HEK293 (cell line): Measurements from ENCODE around the gene PTPRCAP.

ENCODE experiments used
- BCL11A ChIP-seq: fragments of 450-650 bp; formaldehyde crosslinking; IDR thresholded peaks from 2 replicates; pipeline ENCODE4 v1.5.1; 2016; ENCODE audit warnings: low read depth, missing biosample characterization, missing genetic modification characterization
- BCL6B ChIP-seq: fragments of 450-650 bp; formaldehyde crosslinking; IDR thresholded peaks from 2 replicates; pipeline ENCODE4 v1.5.1; 2017; ENCODE audit warnings: missing biosample characterization, missing genetic modification characterization
- FEZF1 ChIP-seq: fragments of 450-650 bp; formaldehyde crosslinking; IDR thresholded peaks from 2 replicates; pipeline ENCODE4 v1.5.1; 2016; ENCODE audit warnings: missing biosample characterization, missing genetic modification characterization
- GFI1B ChIP-seq: fragments of 450-650 bp; formaldehyde crosslinking; IDR thresholded peaks from 2 replicates; pipeline ENCODE4 v1.5.1; 2016; ENCODE audit warnings: missing biosample characterization, missing genetic modification characterization
- GLI4 ChIP-seq: fragments of 450-650 bp; formaldehyde crosslinking; IDR thresholded peaks from 2 replicates; pipeline ENCODE4 v1.5.1; 2016; ENCODE audit warnings: missing biosample characterization, missing genetic modification characterization
- GLIS2 ChIP-seq: fragments of 450-650 bp; formaldehyde crosslinking; IDR thresholded peaks from 2 replicates; pipeline ENCODE4 v1.5.1; 2016; ENCODE audit warnings: missing biosample characterization, missing genetic modification characterization
- KLF1 ChIP-seq: fragments of 450-650 bp; formaldehyde crosslinking; IDR thresholded peaks from 2 replicates; pipeline ENCODE4 v1.5.1; 2016; ENCODE audit warnings: missing biosample characterization, missing genetic modification characterization
- SCRT1 ChIP-seq: fragments of 450-650 bp; formaldehyde crosslinking; IDR thresholded peaks from 2 replicates; pipeline ENCODE4 v1.5.1; 2016; ENCODE audit warnings: missing biosample characterization, missing genetic modification characterization, borderline replicate concordance
- TCF7L2 ChIP-seq: IDR thresholded peaks from 2 replicates; pipeline ENCODE4 v1.6.1; 2011; ENCODE audit warnings: low read depth, mild to moderate bottlenecking, inconsistent platforms, low read length, moderate library complexity, borderline replicate concordance
- ZEB2 ChIP-seq: fragments of 450-650 bp; formaldehyde crosslinking; IDR thresholded peaks from 2 replicates; pipeline ENCODE4 v1.5.1; 2016; ENCODE audit warnings: missing biosample characterization, missing genetic modification characterization
- ZFHX2 ChIP-seq: fragments of 450-650 bp; formaldehyde crosslinking; conservative IDR thresholded peaks from 2 replicates; pipeline ENCODE4 v1.5.1; 2016; ENCODE audit warnings: missing biosample characterization, missing genetic modification characterization
- ZIC2 ChIP-seq: fragments of 450-650 bp; formaldehyde crosslinking; IDR thresholded peaks from 2 replicates; pipeline ENCODE4 v1.5.1; 2016; ENCODE audit warnings: missing biosample characterization, missing genetic modification characterization
- ZNF18 ChIP-seq: fragments of 450-650 bp; formaldehyde crosslinking; IDR thresholded peaks from 2 replicates; pipeline ENCODE4 v1.5.1; 2016; ENCODE audit warnings: missing biosample characterization, missing genetic modification characterization
- ZNF239 ChIP-seq: fragments of 450-650 bp; formaldehyde crosslinking; IDR thresholded peaks from 2 replicates; pipeline ENCODE4 v1.5.1; 2016; ENCODE audit warnings: missing biosample characterization, missing genetic modification characterization
- ZNF248 ChIP-seq: fragments of 450-650 bp; formaldehyde crosslinking; IDR thresholded peaks from 2 replicates; pipeline ENCODE4 v1.5.1; 2017; ENCODE audit warnings: missing biosample characterization, missing genetic modification characterization
- ZNF37A ChIP-seq: fragments of 450-650 bp; IDR thresholded peaks from 2 replicates; pipeline ENCODE4 v1.5.1; 2018; ENCODE audit warnings: missing biosample characterization, missing genetic modification characterization
- ZNF501 ChIP-seq: fragments of 450-650 bp; formaldehyde crosslinking; IDR thresholded peaks from 2 replicates; pipeline ENCODE4 v1.5.1; 2016; ENCODE audit warnings: missing biosample characterization, missing genetic modification characterization
- ZNF623 ChIP-seq: fragments of 450-650 bp; formaldehyde crosslinking; IDR thresholded peaks from 2 replicates; pipeline ENCODE4 v1.5.1; 2016; ENCODE audit warnings: missing biosample characterization, missing genetic modification characterization
- ZNF664 ChIP-seq: fragments of 450-650 bp; formaldehyde crosslinking; IDR thresholded peaks from 2 replicates; pipeline ENCODE4 v1.5.1; 2016; ENCODE audit warnings: missing biosample characterization, missing genetic modification characterization
- ZNF692 ChIP-seq: fragments of 450-650 bp; formaldehyde crosslinking; IDR thresholded peaks from 2 replicates; pipeline ENCODE4 v1.5.1; 2016; ENCODE audit warnings: missing biosample characterization, missing genetic modification characterization
- ZNF707 ChIP-seq: fragments of 450-650 bp; formaldehyde crosslinking; IDR thresholded peaks from 2 replicates; pipeline ENCODE4 v1.5.1; 2016; ENCODE audit warnings: missing biosample characterization, missing genetic modification characterization
- ZNF768 ChIP-seq: fragments of 450-650 bp; formaldehyde crosslinking; IDR thresholded peaks from 2 replicates; pipeline ENCODE4 v1.5.1; 2018; ENCODE audit warnings: missing biosample characterization, mild to moderate bottlenecking, missing genetic modification characterization
- TF ChIP-seq, protein P1 (sequence below): fragments of 450-650 bp; formaldehyde crosslinking; IDR thresholded peaks from 2 replicates; pipeline ENCODE4 v1.5.1; 2016; ENCODE audit warnings: missing biosample characterization, missing genetic modification characterization
- TF ChIP-seq, protein P2 (sequence below): fragments of 450-650 bp; formaldehyde crosslinking; IDR thresholded peaks from 2 replicates; pipeline ENCODE4 v1.5.1; 2016; ENCODE audit warnings: missing biosample characterization, missing genetic modification characterization, borderline replicate concordance
- TF ChIP-seq, protein P3 (sequence below): fragments of 450-650 bp; formaldehyde crosslinking; IDR thresholded peaks from 2 replicates; pipeline ENCODE4 v1.5.1; 2017; ENCODE audit warnings: missing biosample characterization, missing genetic modification characterization

PTPRCAP gene

DNA sequence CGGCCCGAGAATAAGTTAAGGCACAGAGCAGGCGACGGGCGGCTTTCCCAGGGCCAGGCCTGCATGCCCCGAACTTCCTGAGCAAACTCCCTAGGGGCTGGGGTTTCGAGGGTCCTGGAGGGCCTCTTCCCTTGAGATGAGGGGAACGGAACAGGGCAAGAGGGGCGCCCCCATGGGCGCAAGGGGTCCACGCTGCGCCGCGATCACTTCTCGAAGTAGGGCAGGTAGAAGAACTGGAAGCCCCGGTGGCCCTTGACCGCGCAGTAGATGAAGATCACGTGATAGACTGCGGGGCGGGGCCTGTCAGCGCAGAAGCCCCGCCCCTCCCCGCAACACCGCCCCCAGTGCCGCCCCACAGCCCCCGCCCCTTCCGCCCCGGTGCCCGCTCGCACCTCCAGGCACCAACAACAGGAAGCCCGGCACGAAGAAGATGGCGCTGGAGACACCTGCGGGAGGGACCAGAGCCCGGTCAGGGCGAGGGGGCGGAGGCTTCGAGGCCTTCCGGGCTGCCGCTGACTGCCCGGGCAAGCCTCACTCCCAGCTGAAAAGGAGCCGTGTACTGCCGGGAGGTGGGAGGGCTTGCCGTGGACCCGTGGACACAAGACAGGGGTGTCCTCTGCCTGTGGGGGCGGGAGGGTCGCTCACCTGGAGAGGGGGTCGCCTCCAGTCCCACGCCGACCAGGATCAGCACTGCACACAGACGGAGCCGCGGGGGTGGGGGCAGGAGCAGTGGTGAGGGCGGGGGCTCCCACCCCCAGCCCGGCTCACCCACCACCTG lies 27.1 kb upstream of the PTPRCAP start (continued):
- TF ChIP-seq ZNF18 (tag by site-specific recombination) (no peak), ZNF768 (tag by site-specific recombination) (no peak), ZNF707 (tag by site-specific recombination) (no peak), BCL6B (tag by site-specific recombination) (no peak), ZIC2 (tag by site-specific recombination) (no peak), GFI1B (no peak), FEZF1 (tag by site-specific recombination) (no peak), GLIS2 (tag by site-specific recombination) (peak; percentile 73), ZEB2 (tag by site-specific recombination) (peak; percentile 59), GLI4 (tag by site-specific recombination) (no peak), KLF1 (tag by site-specific recombination) (no peak), SCRT1 (tag by site-specific recombination) (no peak), ZNF664 (tag by site-specific recombination) (no peak), ZNF623 (no peak), ZNF239 (tag by site-specific recombination) (no peak), ZNF501 (tag by site-specific recombination) (no peak), ZNF37A (tag by site-specific recombination) (no peak), TCF7L2 (no peak), ZNF692 (tag by site-specific recombination) (no peak), ZFHX2 (tag by site-specific recombination) (peak; percentile 83), BCL11A (no peak), ZNF248 (tag by site-specific recombination) (no peak)
- TF ChIP-seq, protein P1, sequence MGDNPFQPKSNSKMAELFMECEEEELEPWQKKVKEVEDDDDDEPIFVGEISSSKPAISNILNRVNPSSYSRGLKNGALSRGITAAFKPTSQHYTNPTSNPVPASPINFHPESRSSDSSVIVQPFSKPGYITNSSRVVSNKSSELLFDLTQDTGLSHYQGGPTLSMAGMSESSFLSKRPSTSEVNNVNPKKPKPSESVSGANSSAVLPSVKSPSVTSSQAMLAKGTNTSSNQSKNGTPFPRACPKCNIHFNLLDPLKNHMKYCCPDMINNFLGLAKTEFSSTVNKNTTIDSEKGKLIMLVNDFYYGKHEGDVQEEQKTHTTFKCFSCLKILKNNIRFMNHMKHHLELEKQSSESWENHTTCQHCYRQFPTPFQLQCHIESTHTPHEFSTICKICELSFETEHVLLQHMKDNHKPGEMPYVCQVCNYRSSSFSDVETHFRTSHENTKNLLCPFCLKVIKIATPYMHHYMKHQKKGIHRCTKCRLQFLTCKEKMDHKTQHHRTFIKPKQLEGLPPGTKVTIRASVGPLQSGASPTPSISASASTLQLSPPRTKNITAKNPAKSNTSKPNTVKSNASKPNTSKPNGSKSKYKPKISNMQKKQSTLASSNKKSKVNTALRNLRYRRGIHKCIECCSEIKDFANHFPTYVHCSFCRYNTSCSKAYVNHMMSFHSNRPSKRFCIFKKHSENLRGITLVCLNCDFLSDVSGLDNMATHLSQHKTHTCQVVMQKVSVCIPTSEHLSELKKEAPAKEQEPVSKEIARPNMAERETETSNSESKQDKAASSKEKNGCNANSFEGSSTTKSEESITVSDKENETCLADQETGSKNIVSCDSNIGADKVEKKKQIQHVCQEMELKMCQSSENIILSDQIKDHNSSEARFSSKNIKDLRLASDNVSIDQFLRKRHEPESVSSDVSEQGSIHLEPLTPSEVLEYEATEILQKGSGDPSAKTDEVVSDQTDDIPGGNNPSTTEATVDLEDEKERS = no peak
- TF ChIP-seq, protein P2, sequence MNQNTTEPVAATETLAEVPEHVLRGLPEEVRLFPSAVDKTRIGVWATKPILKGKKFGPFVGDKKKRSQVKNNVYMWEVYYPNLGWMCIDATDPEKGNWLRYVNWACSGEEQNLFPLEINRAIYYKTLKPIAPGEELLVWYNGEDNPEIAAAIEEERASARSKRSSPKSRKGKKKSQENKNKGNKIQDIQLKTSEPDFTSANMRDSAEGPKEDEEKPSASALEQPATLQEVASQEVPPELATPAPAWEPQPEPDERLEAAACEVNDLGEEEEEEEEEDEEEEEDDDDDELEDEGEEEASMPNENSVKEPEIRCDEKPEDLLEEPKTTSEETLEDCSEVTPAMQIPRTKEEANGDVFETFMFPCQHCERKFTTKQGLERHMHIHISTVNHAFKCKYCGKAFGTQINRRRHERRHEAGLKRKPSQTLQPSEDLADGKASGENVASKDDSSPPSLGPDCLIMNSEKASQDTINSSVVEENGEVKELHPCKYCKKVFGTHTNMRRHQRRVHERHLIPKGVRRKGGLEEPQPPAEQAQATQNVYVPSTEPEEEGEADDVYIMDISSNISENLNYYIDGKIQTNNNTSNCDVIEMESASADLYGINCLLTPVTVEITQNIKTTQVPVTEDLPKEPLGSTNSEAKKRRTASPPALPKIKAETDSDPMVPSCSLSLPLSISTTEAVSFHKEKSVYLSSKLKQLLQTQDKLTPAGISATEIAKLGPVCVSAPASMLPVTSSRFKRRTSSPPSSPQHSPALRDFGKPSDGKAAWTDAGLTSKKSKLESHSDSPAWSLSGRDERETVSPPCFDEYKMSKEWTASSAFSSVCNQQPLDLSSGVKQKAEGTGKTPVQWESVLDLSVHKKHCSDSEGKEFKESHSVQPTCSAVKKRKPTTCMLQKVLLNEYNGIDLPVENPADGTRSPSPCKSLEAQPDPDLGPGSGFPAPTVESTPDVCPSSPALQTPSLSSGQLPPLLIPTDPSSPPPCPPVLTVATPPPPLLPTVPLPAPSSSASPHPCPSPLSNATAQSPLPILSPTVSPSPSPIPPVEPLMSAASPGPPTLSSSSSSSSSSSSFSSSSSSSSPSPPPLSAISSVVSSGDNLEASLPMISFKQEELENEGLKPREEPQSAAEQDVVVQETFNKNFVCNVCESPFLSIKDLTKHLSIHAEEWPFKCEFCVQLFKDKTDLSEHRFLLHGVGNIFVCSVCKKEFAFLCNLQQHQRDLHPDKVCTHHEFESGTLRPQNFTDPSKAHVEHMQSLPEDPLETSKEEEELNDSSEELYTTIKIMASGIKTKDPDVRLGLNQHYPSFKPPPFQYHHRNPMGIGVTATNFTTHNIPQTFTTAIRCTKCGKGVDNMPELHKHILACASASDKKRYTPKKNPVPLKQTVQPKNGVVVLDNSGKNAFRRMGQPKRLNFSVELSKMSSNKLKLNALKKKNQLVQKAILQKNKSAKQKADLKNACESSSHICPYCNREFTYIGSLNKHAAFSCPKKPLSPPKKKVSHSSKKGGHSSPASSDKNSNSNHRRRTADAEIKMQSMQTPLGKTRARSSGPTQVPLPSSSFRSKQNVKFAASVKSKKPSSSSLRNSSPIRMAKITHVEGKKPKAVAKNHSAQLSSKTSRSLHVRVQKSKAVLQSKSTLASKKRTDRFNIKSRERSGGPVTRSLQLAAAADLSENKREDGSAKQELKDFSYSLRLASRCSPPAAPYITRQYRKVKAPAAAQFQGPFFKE = no peak
- TF ChIP-seq, protein P3, sequence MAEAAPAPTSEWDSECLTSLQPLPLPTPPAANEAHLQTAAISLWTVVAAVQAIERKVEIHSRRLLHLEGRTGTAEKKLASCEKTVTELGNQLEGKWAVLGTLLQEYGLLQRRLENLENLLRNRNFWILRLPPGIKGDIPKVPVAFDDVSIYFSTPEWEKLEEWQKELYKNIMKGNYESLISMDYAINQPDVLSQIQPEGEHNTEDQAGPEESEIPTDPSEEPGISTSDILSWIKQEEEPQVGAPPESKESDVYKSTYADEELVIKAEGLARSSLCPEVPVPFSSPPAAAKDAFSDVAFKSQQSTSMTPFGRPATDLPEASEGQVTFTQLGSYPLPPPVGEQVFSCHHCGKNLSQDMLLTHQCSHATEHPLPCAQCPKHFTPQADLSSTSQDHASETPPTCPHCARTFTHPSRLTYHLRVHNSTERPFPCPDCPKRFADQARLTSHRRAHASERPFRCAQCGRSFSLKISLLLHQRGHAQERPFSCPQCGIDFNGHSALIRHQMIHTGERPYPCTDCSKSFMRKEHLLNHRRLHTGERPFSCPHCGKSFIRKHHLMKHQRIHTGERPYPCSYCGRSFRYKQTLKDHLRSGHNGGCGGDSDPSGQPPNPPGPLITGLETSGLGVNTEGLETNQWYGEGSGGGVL (tag by site-specific recombination) = peak; percentile 80
